CD4-positive, alpha-beta T cell (primary cell): ENCODE measurements around the gene PDZRN3. TPM values are rescaled to one million over a fixed set of nuclear protein-coding genes. Genes with fewer than 3 reads are reported as not detected.

Source experiments
- ATAC-seq: fragments of 200-7000 bp; cut with Tn5 transposase; one replicate; pipeline ENCODE4 v1.10.0; 2022; ENCODE audit warnings: mild to moderate bottlenecking; ENCODE audit not compliant: poor library complexity
- CTCF ChIA-PET: fragments of 350-600 bp; sonication (Branson Sonifier 250); formaldehyde crosslinking; loops from one replicate; lab custom pipeline; 2021; ENCODE audit warnings: antibody characterized with exemption, inconsistent platforms; lab: Charles Lee
- POLR2A ChIA-PET: fragments of 350-600 bp; sonication (Branson Sonifier 250); formaldehyde crosslinking; loops from one replicate; lab custom pipeline; 2021; ENCODE audit warnings: antibody characterized with exemption, inconsistent platforms; lab: Charles Lee
- DNase-seq, 14 experiments: peaks; one replicate each; pipeline ENCODE4 v3.0.0-alpha.2; 2013 to 2020; ENCODE audit warnings: mixed read lengths in 2 of 14
- H3K27ac ChIP-seq, 2 donors: one replicate each; pipeline versions ENCODE4 v1.5.1 to v1.7.0; 2013; ENCODE audit warnings: low read length in 2 of 2, low read depth in 1 of 2, mild to moderate bottlenecking in 1 of 2
- H3K27me3 ChIP-seq, 2 experiments: 1 replicate in 1 of 2; 2 replicates in 1 of 2; pipeline versions ENCODE4 v1.6.1 to v1.7.0; 2013; ENCODE audit warnings: low read length in 2 of 2, control low read depth in 1 of 2, mild to moderate bottlenecking in 1 of 2, moderate library complexity in 1 of 2; ENCODE audit not compliant: insufficient read depth in 2 of 2, control insufficient read depth in 1 of 2
- H3K36me3 ChIP-seq: one replicate; pipeline ENCODE4 v1.6.1; 2013; ENCODE audit warnings: low read length, control low read depth; ENCODE audit not compliant: insufficient read depth
- H3K4me1 ChIP-seq: one replicate; pipeline ENCODE4 v1.6.1; 2013; ENCODE audit warnings: low read length, control low read depth; ENCODE audit not compliant: insufficient read depth
- H3K4me3 ChIP-seq: one replicate; pipeline ENCODE4 v1.5.1; 2013; ENCODE audit warnings: mild to moderate bottlenecking, low read length, moderate library complexity
- H3K9me3 ChIP-seq, 2 experiments: 1 replicate in 1 of 2; 2 replicates in 1 of 2; pipeline versions ENCODE4 v1.6.1 to v1.7.0; 2013; ENCODE audit warnings: low read length in 2 of 2, mild to moderate bottlenecking in 2 of 2, control low read depth in 1 of 2, moderate library complexity in 1 of 2; ENCODE audit not compliant: control insufficient read depth in 1 of 2, insufficient read depth in 1 of 2
- H3K27ac Mint-ChIP-seq: one replicate; pipeline ENCODE4 v1.8.0; 2020; ENCODE audit warnings: mixed read lengths
- H3K27me3 Mint-ChIP-seq: one replicate; pipeline ENCODE4 v1.8.0; 2021; ENCODE audit warnings: mixed read lengths
- H3K36me3 Mint-ChIP-seq: one replicate; pipeline ENCODE4 v1.8.0; 2021; ENCODE audit warnings: low read depth, mixed read lengths
- H3K4me1 Mint-ChIP-seq: one replicate; pipeline ENCODE4 v1.8.0; 2021; ENCODE audit warnings: low read depth, mixed read lengths
- H3K4me3 Mint-ChIP-seq: one replicate; pipeline ENCODE4 v1.8.0; 2020; ENCODE audit warnings: mild to moderate bottlenecking, mixed read lengths
- H3K9me3 Mint-ChIP-seq: one replicate; pipeline ENCODE4 v1.8.0; 2020; ENCODE audit warnings: mixed read lengths
- intact Hi-C, 2 experiments: fragments of 100-400 bp; cut with DNase I in 1 of 2; cut with micrococcal nuclease in 1 of 2; formaldehyde crosslinking; loops; one replicate each; pipeline versions ENCODE4 v1.15.1 to v1.9.0; 2023 to 2025; cut with DNase I, micrococcal nuclease
- total RNA-seq, 174 experiments: library from RNA in 2 of 174; stranded (reverse) in 2 of 174; gene quantifications; one replicate each; pipeline ENCODE4 v1.2.3 and lab custom pipeline; 2021 to 2026
- TF ChIP-seq, protein P1 (sequence below): fragments of 200-600 bp; IDR thresholded peaks from one replicate; pipeline ENCODE4 v1.8.0; 2022; ENCODE audit warnings: antibody characterized with exemption, mild to moderate bottlenecking

The PDZRN3 gene
- total RNA-seq, 2 experiments from 2014 or later = not detected

DNA sequence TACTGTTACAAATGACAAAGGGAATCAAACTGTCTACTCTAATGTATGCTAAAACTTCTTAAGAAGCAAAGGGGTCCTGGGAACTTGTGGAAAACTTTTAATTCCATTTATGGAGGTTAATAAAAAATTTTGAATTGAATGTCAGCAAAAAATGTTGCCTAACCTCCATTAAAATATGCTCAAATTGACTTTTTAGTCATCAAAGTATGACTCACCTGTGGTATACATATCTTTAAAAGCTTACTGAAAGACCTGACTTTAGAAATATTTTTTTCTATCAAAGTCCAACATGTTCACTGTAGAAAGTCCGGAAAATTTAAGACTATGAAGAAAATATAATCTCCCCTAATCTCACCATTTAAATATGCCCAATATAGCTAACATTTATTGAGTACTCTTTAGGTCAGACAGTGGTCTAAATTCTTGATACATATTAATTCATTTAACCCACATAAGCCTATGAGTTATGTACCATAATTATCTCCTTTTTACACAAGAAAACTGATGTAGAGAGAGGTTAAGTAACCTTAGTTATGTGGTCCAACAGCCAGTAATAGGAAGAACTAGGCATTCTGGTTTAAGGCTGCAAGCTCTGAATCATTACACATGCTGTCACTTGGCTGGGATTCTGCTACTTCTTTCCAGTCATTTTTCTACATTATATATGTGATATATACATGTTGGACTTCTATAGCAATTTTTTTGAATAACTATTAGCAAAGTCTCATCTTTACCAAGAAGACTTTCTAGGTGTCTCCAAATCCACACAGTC lies 83.6 kb downstream of the PDZRN3 start:
- H3K27me3 ChIP-seq = peaks cover 0 to 2% of the 10 kb centered on the region in 2 experiments
- no peaks in the 10 kb centered on the region for H3K4me1 Mint-ChIP-seq
- peaks cover 5% of the 10 kb centered on the region for H3K27me3 Mint-ChIP-seq
- H3K9me3 ChIP-seq = peaks cover 0 to 4% of the 10 kb centered on the region in 2 experiments
- H3K36me3 ChIP-seq = no peaks in the 10 kb centered on the region
- no peak overlapping the region for H3K27ac Mint-ChIP-seq
- no peaks in the 10 kb centered on the region for H3K4me1 ChIP-seq
- no peak overlapping the region for H3K4me3 ChIP-seq
- no peaks in the 10 kb centered on the region for H3K36me3 Mint-ChIP-seq
- POLR2A ChIA-PET = no interaction called here
- DNase-seq (no peak), ATAC-seq (no peak)
- CTCF ChIA-PET = no interaction called here
- intact Hi-C loops = no loop called here
- TF ChIP-seq, protein P1, sequence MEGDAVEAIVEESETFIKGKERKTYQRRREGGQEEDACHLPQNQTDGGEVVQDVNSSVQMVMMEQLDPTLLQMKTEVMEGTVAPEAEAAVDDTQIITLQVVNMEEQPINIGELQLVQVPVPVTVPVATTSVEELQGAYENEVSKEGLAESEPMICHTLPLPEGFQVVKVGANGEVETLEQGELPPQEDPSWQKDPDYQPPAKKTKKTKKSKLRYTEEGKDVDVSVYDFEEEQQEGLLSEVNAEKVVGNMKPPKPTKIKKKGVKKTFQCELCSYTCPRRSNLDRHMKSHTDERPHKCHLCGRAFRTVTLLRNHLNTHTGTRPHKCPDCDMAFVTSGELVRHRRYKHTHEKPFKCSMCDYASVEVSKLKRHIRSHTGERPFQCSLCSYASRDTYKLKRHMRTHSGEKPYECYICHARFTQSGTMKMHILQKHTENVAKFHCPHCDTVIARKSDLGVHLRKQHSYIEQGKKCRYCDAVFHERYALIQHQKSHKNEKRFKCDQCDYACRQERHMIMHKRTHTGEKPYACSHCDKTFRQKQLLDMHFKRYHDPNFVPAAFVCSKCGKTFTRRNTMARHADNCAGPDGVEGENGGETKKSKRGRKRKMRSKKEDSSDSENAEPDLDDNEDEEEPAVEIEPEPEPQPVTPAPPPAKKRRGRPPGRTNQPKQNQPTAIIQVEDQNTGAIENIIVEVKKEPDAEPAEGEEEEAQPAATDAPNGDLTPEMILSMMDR = no peak
- H3K4me3 Mint-ChIP-seq = no peak overlapping the region
- H3K9me3 Mint-ChIP-seq = no peaks in the 10 kb centered on the region
- H3K27ac ChIP-seq = no peak overlapping the region

DNA sequence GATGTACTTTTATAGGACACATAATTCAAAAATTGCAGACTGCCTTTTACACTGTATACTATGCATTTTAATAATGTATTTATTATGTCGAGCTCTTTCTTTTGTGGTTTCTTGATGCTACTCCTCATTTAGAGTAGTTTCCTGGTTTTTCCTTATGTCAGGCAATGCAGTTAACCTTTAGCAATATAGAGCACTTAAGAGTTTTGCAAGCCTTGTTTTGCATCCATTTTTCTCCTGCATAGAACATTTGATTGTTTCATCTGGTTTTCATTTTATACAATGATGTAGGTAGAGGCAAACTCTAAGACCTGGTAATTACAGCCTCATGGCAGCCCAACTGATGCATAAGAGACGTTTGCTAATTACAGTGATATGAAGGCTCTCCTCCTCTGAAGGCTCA lies 86.3 kb downstream of the PDZRN3 start:
- no peaks in the 10 kb centered on the region for H3K36me3 ChIP-seq
- Mint-ChIP-seq H3K4me3 (no peak overlapping the region), H3K27ac (no peak overlapping the region), H3K4me1 (no peaks in the 10 kb centered on the region), H3K27me3 (peaks cover 5% of the 10 kb centered on the region), H3K9me3 (no peaks in the 10 kb centered on the region), H3K36me3 (no peaks in the 10 kb centered on the region)
- H3K27me3 ChIP-seq = peaks cover 0 to 2% of the 10 kb centered on the region in 2 experiments
- TF ChIP-seq, protein P1 = no peak
- H3K4me3 ChIP-seq = no peak overlapping the region
- no peak for ATAC-seq
- H3K4me1 ChIP-seq = no peaks in the 10 kb centered on the region
- intact Hi-C loops = no loop called here
- H3K9me3 ChIP-seq = peaks cover 0 to 4% of the 10 kb centered on the region in 2 experiments
- ChIA-PET CTCF (no interaction called here), POLR2A (no interaction called here)
- DNase-seq = no peak
- H3K27ac ChIP-seq = no peak overlapping the region

DNA sequence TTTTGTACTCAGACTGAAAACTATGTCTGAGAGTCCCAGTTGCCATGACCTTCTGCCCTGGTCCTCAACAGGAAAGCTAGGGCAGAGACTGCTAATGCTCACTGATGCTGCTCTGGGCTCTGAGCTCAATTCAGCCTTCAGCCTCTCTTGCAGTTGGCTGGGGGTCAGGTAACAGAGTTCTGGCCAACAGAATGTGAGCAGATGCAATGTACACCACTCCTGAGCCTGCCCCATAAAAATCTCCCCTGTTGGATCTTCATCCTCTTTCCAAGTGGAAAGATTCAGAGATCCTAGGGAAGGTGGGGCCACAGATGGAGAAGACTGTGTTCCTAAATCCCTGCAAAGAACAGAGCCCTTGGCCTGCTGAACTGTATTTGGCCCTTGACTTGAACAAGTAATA lies 87.8 kb downstream of the PDZRN3 start:
- Histone ChIP-seq H3K27me3 (no peaks in the 10 kb centered on the region), H3K36me3 (no peaks in the 10 kb centered on the region), H3K4me1 (no peaks in the 10 kb centered on the region), H3K9me3 (peaks cover 0 to 4% of the 10 kb centered on the region in 2 experiments), H3K4me3 (no peak overlapping the region), H3K27ac (no peak overlapping the region)
- H3K36me3 Mint-ChIP-seq = no peaks in the 10 kb centered on the region
- no peak overlapping the region for H3K27ac Mint-ChIP-seq
- H3K27me3 Mint-ChIP-seq = peaks cover 3% of the 10 kb centered on the region
- CTCF ChIA-PET = no interaction called here
- H3K4me3 Mint-ChIP-seq = no peak overlapping the region
- POLR2A ChIA-PET = no interaction called here
- TF ChIP-seq, protein P1 = no peak
- no peaks in the 10 kb centered on the region for H3K4me1 Mint-ChIP-seq
- H3K9me3 Mint-ChIP-seq = no peaks in the 10 kb centered on the region
- DNase-seq (no peak), ATAC-seq (no peak)
- intact Hi-C loops = no loop called here
